Right atrium auricular region (tissue), 2 donors: ENCODE measurements around the gene THBS4. TPM values are rescaled to one million over a fixed set of nuclear protein-coding genes. Genes with fewer than 3 reads are reported as not detected.

Experiments
- DNase-seq: peaks from one replicate; pipeline ENCODE4 v3.0.0-alpha.2; 2019; ENCODE audit warnings: low spot score
- H3K27ac ChIP-seq, 2 donors: fragments of 200-600 bp; sonication (generic); 1 replicate in 1 of 2; 2 replicates in 1 of 2; pipeline ENCODE4 v1.5.1; 2016 to 2019
- H3K27me3 ChIP-seq, 2 donors: fragments of 200-600 bp; sonication (generic); one replicate each; pipeline versions ENCODE4 v1.5.1 to v1.6.0; 2017 to 2019
- H3K36me3 ChIP-seq: fragments of 200-600 bp; sonication (generic); one replicate; pipeline ENCODE4 v1.5.1; 2016
- H3K4me1 ChIP-seq, 2 donors: fragments of 200-600 bp; sonication (generic); one replicate each; pipeline versions ENCODE4 v1.5.1 to v1.6.0; 2017 to 2019
- H3K4me3 ChIP-seq, 2 donors: fragments of 200-600 bp; sonication (generic); 1 replicate in 1 of 2; 2 replicates in 1 of 2; pipeline ENCODE4 v1.5.1; 2017 to 2019; ENCODE audit warnings: mild to moderate bottlenecking in 1 of 2, moderate library complexity in 1 of 2
- H3K9me3 ChIP-seq, 2 donors: fragments of 200-600 bp; sonication (generic); one replicate each; pipeline ENCODE4 v1.5.1; 2019
- total RNA-seq, 2 donors: library from RNA; depleted of rRNA; stranded (reverse); fragments of >200 nt; gene quantifications; one replicate each; pipeline ENCODE4 v1.1.0, GENCODE V29; 2016
- TF ChIP-seq, protein P1 (sequence below), 2 donors: fragments of 200-600 bp; sonication (generic); IDR thresholded peaks; one replicate each; pipeline ENCODE4 v1.5.1; 2019; ENCODE audit warnings: antibody characterized with exemption in 2 of 2

Gene THBS4
- total RNA-seq, 2 donors from 2014 or later: 8.5 to 91.5 TPM

DNA sequence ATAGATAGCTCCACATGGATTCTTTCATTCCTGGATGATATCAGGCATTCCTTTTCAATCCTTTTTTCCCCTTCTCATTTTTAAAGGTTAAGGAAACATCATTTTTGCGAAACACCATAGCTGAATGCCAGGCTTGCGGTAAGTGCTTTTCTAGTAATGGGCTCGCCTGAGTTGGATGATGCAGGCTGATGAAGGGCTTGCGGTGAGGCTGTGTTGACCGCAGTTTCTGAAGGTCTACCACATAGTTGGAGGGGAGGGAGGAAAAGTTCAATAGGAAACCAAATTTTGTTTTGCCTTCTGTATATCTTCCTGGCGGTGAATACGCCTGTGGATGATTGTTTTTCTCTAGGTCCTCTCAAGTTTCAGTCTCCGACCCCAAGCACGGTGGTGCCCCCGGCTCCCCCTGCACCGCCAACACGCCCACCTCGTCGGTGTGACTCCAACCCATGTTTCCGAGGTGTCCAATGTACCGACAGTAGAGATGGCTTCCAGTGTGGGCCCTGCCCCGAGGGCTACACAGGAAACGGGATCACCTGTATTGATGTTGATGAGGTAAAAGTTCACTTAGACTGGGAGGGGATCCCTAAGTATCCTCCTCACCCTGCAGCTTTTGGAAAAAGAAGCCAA, 24.3 kb downstream of the THBS4 start:
- Histone ChIP-seq H3K27ac (no peak overlapping the region), H3K9me3 (no peaks in the 10 kb centered on the region), H3K36me3 (no peaks in the 10 kb centered on the region), H3K27me3 (no peaks in the 10 kb centered on the region), H3K4me1 (no peaks in the 10 kb centered on the region), H3K4me3 (no peak overlapping the region)
- peak; percentile 23 for DNase-seq
- TF ChIP-seq, protein P1, sequence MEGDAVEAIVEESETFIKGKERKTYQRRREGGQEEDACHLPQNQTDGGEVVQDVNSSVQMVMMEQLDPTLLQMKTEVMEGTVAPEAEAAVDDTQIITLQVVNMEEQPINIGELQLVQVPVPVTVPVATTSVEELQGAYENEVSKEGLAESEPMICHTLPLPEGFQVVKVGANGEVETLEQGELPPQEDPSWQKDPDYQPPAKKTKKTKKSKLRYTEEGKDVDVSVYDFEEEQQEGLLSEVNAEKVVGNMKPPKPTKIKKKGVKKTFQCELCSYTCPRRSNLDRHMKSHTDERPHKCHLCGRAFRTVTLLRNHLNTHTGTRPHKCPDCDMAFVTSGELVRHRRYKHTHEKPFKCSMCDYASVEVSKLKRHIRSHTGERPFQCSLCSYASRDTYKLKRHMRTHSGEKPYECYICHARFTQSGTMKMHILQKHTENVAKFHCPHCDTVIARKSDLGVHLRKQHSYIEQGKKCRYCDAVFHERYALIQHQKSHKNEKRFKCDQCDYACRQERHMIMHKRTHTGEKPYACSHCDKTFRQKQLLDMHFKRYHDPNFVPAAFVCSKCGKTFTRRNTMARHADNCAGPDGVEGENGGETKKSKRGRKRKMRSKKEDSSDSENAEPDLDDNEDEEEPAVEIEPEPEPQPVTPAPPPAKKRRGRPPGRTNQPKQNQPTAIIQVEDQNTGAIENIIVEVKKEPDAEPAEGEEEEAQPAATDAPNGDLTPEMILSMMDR (IDR thresholded peaks at IDR 0.05): no peak

GRCh38 chr5:80060966-80061365, 25.8 kb downstream of the THBS4 start:
- Histone ChIP-seq H3K27me3 (no peaks in the 10 kb centered on the region), H3K27ac (no peak overlapping the region), H3K9me3 (no peaks in the 10 kb centered on the region), H3K4me3 (no peak overlapping the region), H3K36me3 (no peaks in the 10 kb centered on the region), H3K4me1 (no peaks in the 10 kb centered on the region)
- TF ChIP-seq, protein P1 (IDR thresholded peaks at IDR 0.05): no peak
- no peak for DNase-seq

GRCh38 chr5:80061547-80061946, 26.4 kb downstream of the THBS4 start:
- no peaks in the 10 kb centered on the region for H3K4me1 ChIP-seq
- TF ChIP-seq, protein P1 (IDR thresholded peaks at IDR 0.05): no peak
- no peak overlapping the region for H3K27ac ChIP-seq
- no peak overlapping the region for H3K4me3 ChIP-seq
- DNase-seq: no peak
- no peaks in the 10 kb centered on the region for H3K36me3 ChIP-seq
- no peaks in the 10 kb centered on the region for H3K9me3 ChIP-seq
- no peaks in the 10 kb centered on the region for H3K27me3 ChIP-seq

DNA sequence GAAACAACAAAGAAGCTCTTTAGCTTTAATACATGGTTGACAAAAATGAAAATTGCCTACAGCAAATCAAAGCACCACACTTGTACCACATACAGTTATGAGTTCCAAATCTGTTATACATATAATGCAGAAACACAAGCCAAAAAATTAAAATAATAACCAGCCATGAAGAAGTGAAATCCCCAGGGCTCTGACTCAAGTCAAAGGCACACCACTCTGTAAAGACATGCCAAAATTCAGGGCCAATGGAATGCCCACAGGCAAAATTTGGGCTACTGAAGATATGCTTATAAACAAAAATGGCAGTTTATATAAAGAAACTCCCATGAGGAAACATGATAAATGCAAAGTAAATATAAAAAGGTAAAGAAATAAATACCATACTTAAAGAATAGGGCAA, 29.0 kb downstream of the THBS4 start:
- Histone ChIP-seq H3K36me3 (no peaks in the 10 kb centered on the region), H3K4me3 (no peak overlapping the region), H3K9me3 (no peaks in the 10 kb centered on the region), H3K27ac (no peak overlapping the region), H3K27me3 (no peaks in the 10 kb centered on the region), H3K4me1 (no peaks in the 10 kb centered on the region)
- DNase-seq: no peak
- TF ChIP-seq, protein P1 (IDR thresholded peaks at IDR 0.05): no peak

DNA sequence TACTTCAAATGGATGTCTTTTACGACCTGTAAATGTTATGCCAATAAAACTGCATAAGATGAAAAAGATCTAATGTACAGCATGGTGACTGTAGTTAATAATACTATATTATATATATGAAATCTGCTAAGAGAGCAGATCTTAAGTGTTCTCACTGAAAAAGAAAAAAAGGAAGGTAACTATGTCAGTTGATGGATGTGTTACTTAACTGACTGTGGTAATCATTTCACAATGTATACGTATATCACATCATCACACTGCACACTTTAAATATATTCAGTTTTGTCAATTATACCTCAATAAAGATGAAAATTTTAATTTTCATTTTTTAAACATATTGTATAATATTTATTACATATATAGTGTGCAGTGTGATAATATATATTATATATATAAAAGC, 31.9 kb downstream of the THBS4 start:
- DNase-seq: no peak
- TF ChIP-seq, protein P1 (IDR thresholded peaks at IDR 0.05): no peak
- Histone ChIP-seq H3K4me3 (no peak overlapping the region), H3K27ac (no peak overlapping the region), H3K36me3 (no peaks in the 10 kb centered on the region), H3K27me3 (no peaks in the 10 kb centered on the region), H3K4me1 (peaks cover 0 to 11% of the 10 kb centered on the region in 2 donors), H3K9me3 (no peaks in the 10 kb centered on the region)
